Prostate gland (tissue), 1 donor: ENCODE data around the gene ZEB2.

Experiments used
- POLR2A ChIP-seq: fragments of 450-650 bp; IDR thresholded peaks from one replicate; pipeline ENCODE4 v1.6.1; 2016; ENCODE audit warnings: antibody characterized with exemption, mild to moderate bottlenecking
- POLR2AphosphoS5 ChIP-seq: sonication (generic); formaldehyde crosslinking; IDR thresholded peaks from one replicate; pipeline ENCODE4 v1.6.1; 2017; ENCODE audit warnings: antibody characterized with exemption

GRCh38 chr2:144405982-144406788, 113.7 kb downstream of the ZEB2 start:
- no peak for TF ChIP-seq POLR2AphosphoS5
- TF ChIP-seq POLR2A = no peak
